ENCODE data around the gene MICU2. TPM values are rescaled to one million over a fixed set of nuclear protein-coding genes. Genes with fewer than 3 reads are reported as not detected.

MICU2 gene
- total RNA-seq, 1 experiment from 2014 or later = 69.9 TPM

DNA sequence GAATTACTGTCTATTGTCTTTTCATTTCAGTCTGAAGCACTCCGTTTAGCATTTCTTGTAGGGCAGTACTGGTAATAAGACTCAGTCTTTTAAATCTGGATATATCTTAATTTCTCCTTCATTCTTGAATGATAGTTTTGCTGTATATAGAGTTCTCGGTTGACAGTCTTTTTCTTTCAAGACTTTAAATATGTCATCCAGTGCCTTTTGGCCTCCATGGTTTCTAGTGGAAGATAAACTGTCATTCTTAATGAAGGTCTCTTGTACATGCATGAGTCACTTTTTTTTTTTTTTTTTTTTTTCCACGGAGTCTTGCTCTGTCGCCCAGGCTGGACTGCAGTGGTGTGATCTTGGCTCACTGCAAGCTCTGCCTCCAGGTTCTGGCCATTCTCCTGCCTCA, 117.6 kb downstream of the MICU2 start:
- no peak overlapping the region for H3K4me3 ChIP-seq (ENCODE audit: low read length)
- no peaks in the 10 kb centered on the region for H3K27me3 ChIP-seq (ENCODE audit: low read length)
- DNase-seq (no peak), ATAC-seq (no peak)
- H3K79me2 ChIP-seq (ENCODE audit: low read length) = no peaks in the 10 kb centered on the region
- intact Hi-C loops (cut with micrococcal nuclease) = no loop called here
- no peaks in the 10 kb centered on the region; the same call in 1 of the 2 replicates for H3K4me1 ChIP-seq (ENCODE audit: insufficient read depth, low read length)
- ChIA-PET POLR2A (ENCODE audit: unreplicated experiment) (no interaction called here), CTCF (no interaction called here)
- no peaks in the 10 kb centered on the region for H4K20me1 ChIP-seq (ENCODE audit: low read length)
- TF ChIP-seq CTCF (conservative IDR thresholded peaks at IDR 0.05; ENCODE audit: low read depth, low read length) (no peak), EZH2phosphoT487 (IDR thresholded peaks at IDR 0.05; ENCODE audit: borderline replicate concordance, low read length) (no peak), EZH2 (IDR thresholded peaks at IDR 0.05; ENCODE audit: low read length, unreplicated experiment) (no peak)
- no peaks in the 10 kb centered on the region for H3F3A ChIP-seq (ENCODE audit: low read length, unreplicated experiment)
- no peak overlapping the region for H2AFZ ChIP-seq (ENCODE audit: low read length)
- no peak overlapping the region for H3K4me2 ChIP-seq (ENCODE audit: low read length)
- H3K36me3 ChIP-seq (ENCODE audit: low read depth, low read length) = no peaks in the 10 kb centered on the region
- H3K9me2 ChIP-seq (replicated peaks; ENCODE audit: low read length) = no peaks in the 10 kb centered on the region
- no peak overlapping the region for H3K9ac ChIP-seq (ENCODE audit: low read length)
- H3K9me3 ChIP-seq (ENCODE audit: low read length) = no peaks in the 10 kb centered on the region
- no peak overlapping the region for H3K27ac ChIP-seq (ENCODE audit: low read length)
- BruUV-seq (replicated peaks) = no TSS peak

- no peaks in the 10 kb centered on the region for H3F3A ChIP-seq (ENCODE audit: low read length, unreplicated experiment)
- CTCF ChIA-PET = no interaction called here
- H3K4me2 ChIP-seq (ENCODE audit: low read length) = no peak overlapping the region
- no peak for TF ChIP-seq EZH2 (IDR thresholded peaks at IDR 0.05; ENCODE audit: low read length, unreplicated experiment)
- TF ChIP-seq EZH2phosphoT487 (IDR thresholded peaks at IDR 0.05; ENCODE audit: borderline replicate concordance, low read length) = no peak
- no peak for TF ChIP-seq CTCF (conservative IDR thresholded peaks at IDR 0.05; ENCODE audit: low read depth, low read length)
- no peak for ATAC-seq
- H3K9me3 ChIP-seq (ENCODE audit: low read length) = no peaks in the 10 kb centered on the region
- H3K36me3 ChIP-seq (ENCODE audit: low read depth, low read length) = no peaks in the 10 kb centered on the region
- BruUV-seq (replicated peaks) = no TSS peak
- no peaks in the 10 kb centered on the region; the same call in 1 of the 2 replicates for H3K4me1 ChIP-seq (ENCODE audit: insufficient read depth, low read length)
- H2AFZ ChIP-seq (ENCODE audit: low read length) = no peak overlapping the region
- POLR2A ChIA-PET (ENCODE audit: unreplicated experiment) = no interaction called here
- no peak overlapping the region for H3K27ac ChIP-seq (ENCODE audit: low read length)
- H3K9me2 ChIP-seq (replicated peaks; ENCODE audit: low read length) = no peaks in the 10 kb centered on the region
- intact Hi-C loops (cut with micrococcal nuclease) = loop anchor here (5.0 kb wide), 1 partner anchor 59 kb away; no protein-coding TSS in a partner anchor
- H3K27me3 ChIP-seq (ENCODE audit: low read length) = no peaks in the 10 kb centered on the region
- no peaks in the 10 kb centered on the region for H4K20me1 ChIP-seq (ENCODE audit: low read length)
- no peaks in the 10 kb centered on the region for H3K79me2 ChIP-seq (ENCODE audit: low read length)
- no peak overlapping the region for H3K4me3 ChIP-seq (ENCODE audit: low read length)
- no peak for DNase-seq
- H3K9ac ChIP-seq (ENCODE audit: low read length) = no peak overlapping the region
Measured at GRCh38 chr13:21483748-21484147, 120.2 kb downstream of the MICU2 start.

GRCh38 chr13:21481359-21481758, 122.6 kb downstream of the MICU2 start:
- Histone ChIP-seq H3K4me2 (ENCODE audit: low read length) (peak overlapping the region; percentile 44; the same call in 1 of the 2 replicates), H3K27ac (ENCODE audit: low read length) (0 out of 2 replicates have a peak overlapping the region, but pooled peaks have one; percentile 21), H3K9ac (ENCODE audit: low read length) (no peak overlapping the region), H2AFZ (ENCODE audit: low read length) (no peak overlapping the region), H4K20me1 (ENCODE audit: low read length) (no peaks in the 10 kb centered on the region), H3K4me3 (ENCODE audit: low read length) (no peak overlapping the region), H3K9me3 (ENCODE audit: low read length) (no peaks in the 10 kb centered on the region), H3K36me3 (ENCODE audit: low read depth, low read length) (no peaks in the 10 kb centered on the region), H3K4me1 (ENCODE audit: insufficient read depth, low read length) (peaks cover 6% of the 10 kb centered on the region), H3F3A (ENCODE audit: low read length, unreplicated experiment) (no peaks in the 10 kb centered on the region), H3K79me2 (ENCODE audit: low read length) (no peaks in the 10 kb centered on the region), H3K27me3 (ENCODE audit: low read length) (no peaks in the 10 kb centered on the region), H3K9me2 (replicated peaks; ENCODE audit: low read length) (no peaks in the 10 kb centered on the region)
- no TSS peak for BruUV-seq (replicated peaks)
- peak; percentile 62 for ATAC-seq
- intact Hi-C loops (cut with micrococcal nuclease) = loop anchor here (1.0 to 5.0 kb wide), 2 partner anchors 61 to 107 kb away; no protein-coding TSS in a partner anchor
- CTCF ChIA-PET = interaction anchor here (1.4 kb wide), 1 partner anchor 184 kb away, joined by 7 read pairs; no protein-coding TSS in a partner anchor
- POLR2A ChIA-PET (ENCODE audit: unreplicated experiment) = no interaction called here
- peak; percentile 56 for DNase-seq
- TF ChIP-seq EZH2phosphoT487 (IDR thresholded peaks at IDR 0.05; ENCODE audit: borderline replicate concordance, low read length) = no peak
- no peak for TF ChIP-seq CTCF (conservative IDR thresholded peaks at IDR 0.05; ENCODE audit: low read depth, low read length)
- TF ChIP-seq EZH2 (IDR thresholded peaks at IDR 0.05; ENCODE audit: low read length, unreplicated experiment) = no peak
